Fibroblast of skin of scalp (primary cell): ENCODE measurements around the gene TRMT2A.

ENCODE experiments used
- DNase-seq: peaks from one replicate; pipeline ENCODE4 v3.0.0-alpha.2; 2013

The TRMT2A gene

DNA sequence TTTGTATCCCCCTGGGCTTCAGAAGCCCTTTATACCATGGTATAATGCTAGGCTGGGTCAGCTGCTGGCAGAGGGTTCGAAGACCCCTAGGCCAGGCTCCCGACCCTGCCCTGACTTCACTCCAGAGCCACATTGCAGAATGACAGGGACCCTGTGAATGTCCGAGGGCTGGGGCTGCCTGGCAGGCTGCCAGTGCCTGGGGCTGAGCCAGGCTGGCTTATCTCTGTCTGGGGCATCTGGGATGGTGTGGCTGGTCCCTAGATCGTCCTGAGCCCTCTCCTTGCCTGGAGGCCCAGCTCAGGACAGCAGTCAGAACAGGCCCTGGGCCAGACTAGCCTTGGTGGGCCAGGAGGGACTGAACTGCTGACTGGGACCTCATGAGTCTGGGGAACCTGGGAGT, 18.2 kb upstream of the TRMT2A start:
- no peak for DNase-seq

DNA sequence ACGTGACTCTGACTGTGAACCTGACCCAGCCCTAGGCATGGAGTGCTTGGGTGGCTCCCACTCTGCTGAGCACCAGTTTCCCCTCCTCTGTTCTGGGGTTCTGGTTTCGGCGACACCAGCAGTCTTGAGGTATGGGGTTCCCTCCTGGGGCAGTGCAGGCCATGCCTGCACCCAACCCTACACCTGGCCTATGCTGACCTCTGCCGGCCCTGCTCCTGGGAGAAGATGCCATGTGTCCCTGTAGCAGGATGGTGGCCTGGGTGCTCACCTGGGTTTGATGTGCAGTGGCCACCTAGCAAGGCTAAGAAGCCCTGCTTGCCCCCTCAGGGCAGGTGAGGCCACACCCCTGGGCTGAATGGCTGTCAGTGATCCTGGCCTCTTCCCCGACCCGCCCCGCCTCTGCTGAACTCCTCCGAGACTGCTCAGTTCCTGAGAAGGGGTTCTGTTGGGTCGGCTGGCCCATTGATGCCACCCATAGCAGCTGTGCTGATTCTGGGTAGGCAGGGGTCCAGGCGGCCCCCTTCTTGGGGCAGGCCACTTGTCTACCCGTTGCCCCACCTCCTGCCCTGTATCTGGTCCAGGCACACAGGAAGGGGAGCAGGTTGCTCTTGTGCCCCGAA, 17.0 kb upstream of the TRMT2A start:
- no peak for DNase-seq

DNA sequence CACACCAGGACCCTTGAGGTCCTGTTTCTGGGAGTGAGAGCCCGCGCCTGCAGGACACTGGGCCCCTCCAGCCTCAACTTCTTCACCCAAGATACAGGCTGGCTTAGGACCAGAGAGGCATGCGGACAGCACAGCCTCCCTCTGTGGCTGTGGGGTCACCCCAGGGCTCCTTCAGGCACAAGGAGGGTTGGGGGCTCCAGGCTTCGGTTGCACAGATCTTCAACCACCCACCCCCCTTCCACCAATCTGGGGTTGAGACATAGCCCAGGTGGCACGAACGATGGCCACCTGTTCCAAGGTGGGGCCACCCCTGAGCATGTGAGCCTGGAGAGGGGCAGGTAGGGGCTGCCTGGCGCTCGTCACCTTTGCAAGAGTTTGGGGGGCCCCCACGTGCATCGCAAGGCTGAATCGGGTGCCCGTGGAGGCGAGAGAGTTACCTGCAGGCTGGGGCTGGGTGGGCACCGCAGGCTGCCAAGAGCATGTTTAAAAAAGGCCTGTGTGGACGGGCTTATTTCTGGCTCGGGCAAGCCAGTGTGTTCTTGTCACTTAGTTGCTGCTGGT, 15.7 kb upstream of the TRMT2A start:
- no peak for DNase-seq

DNA sequence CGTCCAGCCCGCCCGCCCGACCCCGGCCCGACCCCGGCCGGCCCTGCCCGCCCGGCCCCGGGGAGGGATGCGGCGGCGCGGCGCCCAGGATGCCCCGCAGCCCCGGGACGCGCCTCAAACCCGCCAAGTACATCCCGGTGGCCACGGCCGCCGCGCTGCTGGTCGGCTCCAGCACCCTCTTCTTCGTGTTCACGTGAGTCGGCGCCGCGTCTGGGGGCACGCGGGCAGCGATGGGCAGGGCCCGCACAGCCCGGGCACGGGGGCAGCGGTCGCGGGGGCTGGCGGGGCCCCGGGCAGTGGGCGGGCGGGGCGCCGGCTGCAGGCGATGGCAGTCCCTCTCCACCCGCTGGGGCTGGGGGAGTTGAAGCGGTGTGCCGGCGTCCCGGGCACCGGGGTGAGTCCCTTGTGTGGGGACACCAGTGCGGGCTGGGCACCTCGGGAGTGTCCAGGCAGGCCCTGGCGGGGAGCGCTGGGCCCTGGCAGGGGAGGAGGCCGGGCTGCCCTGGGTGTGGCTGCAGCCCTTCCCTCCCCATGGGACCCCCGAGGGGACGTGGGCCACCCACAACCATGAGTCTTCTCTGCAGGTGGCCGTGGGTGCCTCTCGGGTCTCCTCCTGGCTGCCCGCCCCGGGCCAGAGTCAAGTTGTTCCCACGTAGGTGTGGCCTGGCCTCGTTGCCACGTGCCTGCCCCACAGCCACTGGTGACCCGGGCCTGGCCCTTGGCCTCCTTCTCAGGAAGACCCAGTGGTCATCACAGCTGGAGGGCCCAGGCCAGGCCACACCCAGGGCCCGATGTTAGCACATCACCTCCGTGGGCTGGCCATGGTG, 15.0 kb upstream of the TRMT2A start:
- DNase-seq: no peak

DNA sequence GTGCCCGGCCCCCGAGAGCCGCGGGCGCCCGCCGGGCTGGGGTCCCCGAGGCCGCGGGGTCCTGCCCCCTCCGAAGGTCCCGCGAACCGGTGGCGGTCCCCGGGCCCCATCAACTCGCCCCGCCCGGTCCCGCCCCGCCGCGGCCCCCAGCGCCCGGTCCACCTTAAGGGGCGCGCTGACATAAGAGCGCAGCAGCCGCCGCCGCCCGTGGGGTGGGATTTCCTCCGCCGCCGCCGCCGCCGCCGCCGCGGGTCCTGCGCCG, 14.5 kb upstream of the TRMT2A start, which contains the start of gene ZDHHC8:
TSS of gene ZDHHC8 (plus strand) at position 208 of the 262 bp plus-strand sequence. CDS start 144 bp downstream, outside the sequence.
- DNase-seq: peak; percentile 40

DNA sequence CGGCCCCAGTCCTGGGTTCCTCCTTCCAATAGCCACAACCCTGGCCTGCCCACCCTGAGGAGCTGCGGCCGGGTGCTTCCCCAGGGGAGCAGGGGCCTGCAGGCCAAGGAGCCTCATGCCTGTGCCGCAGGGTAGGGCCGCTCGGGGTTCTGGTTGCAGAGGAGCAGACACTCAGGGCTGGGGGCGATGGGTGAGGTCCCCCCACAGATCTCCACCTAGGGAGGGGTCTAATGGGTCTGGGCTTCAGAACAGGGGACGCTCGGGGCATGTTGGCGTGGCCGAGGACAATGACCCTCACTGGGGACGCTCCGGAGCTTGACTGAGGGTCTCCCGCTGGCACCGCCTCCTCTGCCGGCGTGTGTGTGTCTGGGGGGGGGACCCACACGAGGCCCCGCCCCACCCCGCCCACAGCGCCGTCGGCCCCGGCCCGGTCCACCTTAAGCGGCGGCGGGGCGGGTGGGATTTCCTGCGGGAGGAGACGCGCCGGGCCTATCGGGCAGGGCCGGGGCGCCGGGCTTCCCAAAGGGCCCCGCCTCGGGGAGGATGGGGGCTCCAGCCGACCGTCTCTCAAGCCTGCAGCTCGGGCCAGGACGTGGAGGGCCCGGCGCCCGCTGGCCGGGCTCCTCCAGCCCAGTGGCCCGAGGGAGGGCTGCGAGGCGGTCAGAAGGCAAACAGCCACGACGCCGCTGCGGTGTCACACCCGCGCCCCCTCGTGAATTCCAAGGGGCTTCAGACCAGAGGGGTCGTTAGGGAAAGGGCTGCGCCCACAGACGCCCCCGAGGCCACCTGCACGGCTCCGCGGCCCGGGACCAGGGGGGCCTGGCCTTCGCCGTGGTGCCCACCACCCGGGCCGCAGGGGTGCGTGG, 13.9 kb upstream of the TRMT2A start:
- DNase-seq: peak; percentile 81

DNA sequence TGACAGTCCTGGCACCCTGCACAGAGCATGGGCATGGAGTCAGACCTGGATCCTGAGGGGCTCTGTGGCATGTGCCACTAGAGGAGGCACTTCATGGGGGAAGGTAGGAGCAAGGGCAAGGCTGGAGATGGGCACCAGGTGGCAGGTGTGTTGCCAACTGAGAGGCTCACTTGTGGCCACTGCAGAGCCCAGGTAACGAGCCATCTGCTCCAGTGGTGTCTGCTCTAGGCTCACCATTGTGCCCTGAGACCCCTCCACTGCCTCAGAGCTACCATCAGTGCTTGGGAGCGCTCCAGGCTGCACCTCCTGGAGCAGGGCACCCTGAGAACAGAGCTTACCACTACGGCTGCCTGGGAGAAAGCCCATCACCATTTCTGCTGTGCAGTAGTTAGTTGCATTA, 13.3 kb upstream of the TRMT2A start:
- DNase-seq: no peak

DNA sequence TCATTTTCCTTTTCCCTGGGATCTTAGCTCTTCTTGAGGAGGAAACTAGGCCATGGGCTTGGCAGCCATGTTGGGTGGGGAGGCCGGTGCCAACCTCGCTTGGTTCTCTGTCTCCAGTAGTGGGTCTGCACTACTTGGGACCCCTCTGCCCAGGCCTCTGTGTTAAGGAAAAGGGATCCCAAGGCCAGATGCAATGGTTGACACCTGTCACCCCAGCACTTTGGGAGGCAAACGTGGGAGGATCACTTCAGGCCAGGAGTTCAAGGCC, 12.7 kb upstream of the TRMT2A start:
- DNase-seq: no peak

DNA sequence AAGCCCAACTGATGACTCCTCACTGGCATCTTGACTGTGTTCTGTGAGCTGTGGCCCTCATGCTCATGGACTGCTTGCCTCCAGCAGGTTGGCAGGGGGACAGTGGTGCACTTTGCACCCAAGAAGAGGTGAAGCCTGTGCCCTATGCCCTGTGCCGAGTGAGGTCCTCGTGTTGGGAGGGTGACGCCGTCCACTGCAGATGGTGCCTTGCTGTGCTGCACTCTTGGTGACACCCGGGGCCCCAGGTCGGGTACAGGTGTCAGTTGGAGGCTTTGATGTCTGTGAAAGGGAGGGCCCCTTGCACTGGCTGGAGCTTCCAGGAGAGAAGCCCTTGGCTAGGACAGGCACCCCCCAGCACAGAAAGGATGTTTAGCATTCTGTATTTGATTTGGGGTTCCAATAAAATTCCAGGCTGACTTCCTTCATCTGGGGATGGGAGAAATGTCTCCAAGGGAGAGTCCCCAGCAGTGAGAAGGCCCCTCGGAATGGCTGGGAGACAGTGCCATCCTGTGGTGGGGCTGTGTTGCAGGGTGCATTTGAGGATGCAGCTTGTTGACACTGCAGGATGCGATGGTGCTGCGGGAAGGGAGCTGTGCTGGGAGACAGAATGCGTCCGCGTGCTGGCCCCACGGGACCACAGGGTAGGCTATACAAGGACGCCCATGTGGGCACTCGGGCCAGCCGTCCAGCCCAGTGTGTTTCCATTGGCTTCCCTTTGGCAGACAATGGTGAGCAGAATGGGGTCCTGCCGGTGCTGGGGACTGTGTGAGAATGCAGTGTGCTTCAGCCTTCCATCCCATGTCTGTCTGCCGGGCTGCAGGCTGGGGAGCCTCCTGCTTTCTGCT, 12.1 kb upstream of the TRMT2A start:
- peak; percentile 24 for DNase-seq

DNA sequence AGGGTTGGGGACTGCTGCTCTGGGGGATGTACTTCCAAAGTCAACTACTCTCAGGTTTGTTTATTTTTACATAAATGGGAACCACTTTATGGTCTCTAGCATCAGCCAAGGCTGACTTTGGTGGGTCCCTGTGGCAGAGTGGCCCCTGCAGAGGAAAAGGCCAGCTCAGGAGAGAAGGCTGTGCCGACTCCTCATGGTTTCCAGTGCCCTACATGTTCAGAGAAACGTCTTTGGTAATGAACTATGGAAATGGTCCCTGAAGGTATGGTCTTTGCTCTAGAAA, 11.5 kb upstream of the TRMT2A start:
- no peak for DNase-seq

DNA sequence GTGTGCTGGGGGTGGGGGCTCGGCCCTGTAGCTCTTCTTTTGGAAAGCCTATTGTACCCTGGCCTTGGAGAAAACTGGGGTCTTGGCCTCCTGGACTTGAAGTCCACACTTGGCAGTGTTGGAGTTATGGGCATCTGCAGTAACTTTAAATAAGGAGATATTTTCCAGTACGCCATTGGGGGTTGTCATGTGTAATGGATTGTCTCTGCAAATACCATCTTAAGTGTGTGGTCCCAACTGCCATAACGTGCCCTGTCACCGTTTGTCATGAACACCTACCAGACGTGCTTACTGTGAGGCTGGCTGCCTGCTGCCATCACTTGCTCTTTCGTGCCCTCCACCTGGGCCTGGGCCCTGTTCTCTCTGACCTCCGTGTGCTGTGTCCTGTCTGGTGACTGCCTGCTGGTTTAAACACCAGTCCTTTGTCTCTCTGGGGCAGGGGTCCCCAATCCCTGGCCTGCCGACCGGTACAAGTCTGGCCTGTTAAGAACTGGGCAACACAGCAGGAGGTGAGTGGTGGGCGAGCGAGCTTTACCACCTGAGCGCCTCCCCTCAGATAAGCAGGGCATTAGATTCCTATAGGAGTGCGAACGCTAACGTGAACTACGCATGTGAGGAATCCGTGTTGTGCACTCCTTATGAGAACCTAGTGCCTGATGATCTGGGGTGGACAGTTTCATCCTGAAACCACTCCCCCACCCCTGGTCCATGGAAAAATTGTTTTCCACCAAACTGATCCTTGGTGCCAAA, 11.0 kb upstream of the TRMT2A start:
- DNase-seq: no peak

DNA sequence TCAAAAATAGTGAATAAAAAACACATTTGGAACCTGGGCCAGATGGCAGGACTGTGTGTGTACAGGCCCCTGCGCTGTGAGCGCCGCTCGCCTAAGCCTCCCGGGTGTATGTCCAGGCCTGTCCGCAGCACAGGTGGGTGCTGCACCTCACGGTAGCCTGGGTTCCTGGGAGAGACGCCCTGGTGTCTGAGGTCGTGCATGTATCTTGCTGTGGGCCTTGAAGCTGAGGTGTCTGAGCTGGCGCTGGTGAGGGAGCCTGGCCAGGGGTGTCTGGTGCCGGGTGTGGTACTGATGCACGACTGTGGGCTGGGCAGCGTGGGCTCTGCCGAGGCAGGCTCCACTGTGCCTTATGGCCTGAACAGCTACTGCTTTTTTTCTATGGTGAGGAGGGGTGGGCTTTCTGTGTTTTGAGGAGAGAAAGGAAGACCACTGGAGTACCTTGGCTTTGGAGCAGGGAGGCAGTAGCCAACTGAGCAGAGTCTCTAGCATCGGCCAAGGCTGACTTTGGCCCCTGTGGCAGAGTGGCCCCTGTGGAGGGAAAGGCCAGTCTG, 10.4 kb upstream of the TRMT2A start:
- no peak for DNase-seq

DNA sequence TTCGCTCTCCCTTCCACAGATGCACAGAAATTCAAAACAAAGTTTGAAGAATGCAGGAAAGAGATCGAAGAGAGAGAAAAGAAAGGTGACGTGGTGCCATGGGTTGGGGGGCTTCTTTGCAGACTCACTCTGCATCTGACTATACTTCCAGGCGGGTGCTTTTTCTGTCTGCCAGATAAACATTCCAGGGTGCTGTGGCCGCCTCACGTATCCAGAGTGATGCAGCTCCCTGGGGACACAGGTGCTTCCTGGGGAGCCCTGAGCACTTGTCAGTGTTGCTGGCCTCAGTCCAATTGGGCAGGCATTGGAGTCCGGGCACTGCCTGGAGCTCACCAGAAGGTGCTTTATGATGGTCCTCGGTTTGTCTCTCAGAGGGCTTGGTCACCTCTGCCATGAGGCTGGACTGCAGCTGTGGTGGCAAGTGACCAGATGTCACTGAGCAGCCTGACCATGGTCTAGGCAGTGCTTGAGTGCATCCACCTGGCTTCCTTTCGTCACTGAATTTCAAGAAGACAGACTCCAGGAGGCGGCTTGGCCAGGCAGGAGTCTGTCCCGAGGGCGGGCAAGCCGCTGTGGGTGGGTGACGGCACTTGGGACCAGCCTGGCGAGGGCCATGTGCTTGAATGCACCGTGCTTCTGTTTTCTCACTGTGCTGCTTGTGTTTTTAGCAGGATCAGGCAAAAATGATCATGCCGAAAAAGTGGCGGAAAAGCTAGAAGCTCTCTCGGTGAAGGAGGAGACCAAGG, 9.4 kb upstream of the TRMT2A start:
- DNase-seq: no peak

DNA sequence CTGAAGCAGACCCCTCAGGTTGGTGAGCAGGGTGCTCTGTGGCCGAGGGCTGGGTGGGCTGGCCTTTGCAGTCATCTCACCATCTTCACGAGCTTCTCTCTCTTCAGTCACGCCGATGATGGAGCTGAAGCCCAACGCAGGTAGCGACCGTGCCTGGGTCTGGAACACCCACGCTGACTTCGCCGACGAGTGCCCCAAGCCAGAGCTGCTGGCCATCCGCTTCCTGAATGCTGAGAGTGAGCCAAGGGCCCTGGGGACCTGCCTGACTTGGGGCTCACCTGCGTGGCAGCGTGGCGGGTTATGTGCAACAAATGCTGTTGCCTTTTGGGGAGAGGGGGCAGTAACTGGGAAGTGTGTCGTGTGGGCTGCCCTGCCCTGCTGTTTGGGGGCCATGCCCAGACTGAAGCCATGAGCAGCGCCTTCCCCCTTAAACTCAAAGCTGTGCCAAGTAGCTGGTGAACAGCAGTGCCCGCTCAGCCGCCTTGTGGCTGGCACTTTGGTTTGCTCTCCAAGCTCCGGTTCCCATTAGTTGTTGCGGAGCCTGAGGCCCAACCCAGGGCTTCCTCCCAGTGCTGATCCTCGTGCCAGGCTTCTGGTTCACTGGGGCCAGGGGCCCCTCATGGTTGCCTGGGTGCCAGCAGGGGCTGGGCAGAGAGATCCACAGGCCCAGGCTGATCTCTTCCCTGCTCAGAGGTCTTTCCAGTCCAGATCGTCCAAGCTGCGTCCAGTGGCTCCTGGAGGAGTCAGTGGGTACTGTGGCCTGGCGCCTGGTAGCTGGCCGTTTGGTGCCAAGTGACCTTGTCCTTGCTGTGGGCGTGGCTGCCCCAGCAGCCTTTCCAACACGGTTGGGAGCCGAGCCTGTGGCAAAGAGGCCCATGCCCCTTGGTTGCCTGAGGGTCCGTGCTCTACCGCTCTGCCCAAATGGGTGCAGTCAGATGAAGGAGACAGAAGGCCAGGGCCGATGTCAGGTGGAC, 8.5 kb upstream of the TRMT2A start:
- DNase-seq: no peak

DNA sequence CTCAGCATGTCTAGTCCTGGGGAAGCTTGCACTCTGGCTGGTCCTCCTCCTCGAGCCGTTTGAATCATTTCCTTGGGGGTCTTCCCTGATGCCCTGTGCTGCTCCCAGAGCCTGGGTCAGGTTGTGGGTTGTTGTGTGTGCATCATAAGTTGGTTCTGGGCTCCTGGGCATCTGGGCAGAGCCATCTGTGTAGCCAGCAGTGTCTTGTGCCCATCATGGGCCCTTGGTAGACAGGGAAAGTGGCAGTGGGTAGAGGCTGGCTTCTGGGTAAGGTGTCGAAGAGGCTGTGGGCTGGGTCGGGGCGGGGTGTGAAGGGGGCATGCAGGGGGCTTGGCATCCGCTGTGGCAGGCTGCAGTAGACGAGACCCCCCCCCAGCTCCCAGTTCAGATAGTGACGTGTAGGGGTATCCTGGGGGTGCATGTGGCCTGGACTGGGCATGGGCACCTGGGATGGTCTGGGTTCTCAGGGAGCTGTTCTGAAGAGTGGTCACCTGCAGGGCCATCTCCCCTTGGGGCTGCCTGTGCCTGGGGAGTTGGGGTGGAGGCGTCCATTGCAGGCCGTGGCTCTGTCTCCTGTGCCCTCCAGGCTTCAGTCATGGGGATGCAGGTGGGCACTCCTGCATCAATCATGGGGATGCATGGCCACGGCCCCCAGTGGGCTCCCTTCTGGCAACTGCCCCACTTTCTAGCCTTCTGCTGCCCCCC, 7.2 kb upstream of the TRMT2A start:
- DNase-seq: no peak

DNA sequence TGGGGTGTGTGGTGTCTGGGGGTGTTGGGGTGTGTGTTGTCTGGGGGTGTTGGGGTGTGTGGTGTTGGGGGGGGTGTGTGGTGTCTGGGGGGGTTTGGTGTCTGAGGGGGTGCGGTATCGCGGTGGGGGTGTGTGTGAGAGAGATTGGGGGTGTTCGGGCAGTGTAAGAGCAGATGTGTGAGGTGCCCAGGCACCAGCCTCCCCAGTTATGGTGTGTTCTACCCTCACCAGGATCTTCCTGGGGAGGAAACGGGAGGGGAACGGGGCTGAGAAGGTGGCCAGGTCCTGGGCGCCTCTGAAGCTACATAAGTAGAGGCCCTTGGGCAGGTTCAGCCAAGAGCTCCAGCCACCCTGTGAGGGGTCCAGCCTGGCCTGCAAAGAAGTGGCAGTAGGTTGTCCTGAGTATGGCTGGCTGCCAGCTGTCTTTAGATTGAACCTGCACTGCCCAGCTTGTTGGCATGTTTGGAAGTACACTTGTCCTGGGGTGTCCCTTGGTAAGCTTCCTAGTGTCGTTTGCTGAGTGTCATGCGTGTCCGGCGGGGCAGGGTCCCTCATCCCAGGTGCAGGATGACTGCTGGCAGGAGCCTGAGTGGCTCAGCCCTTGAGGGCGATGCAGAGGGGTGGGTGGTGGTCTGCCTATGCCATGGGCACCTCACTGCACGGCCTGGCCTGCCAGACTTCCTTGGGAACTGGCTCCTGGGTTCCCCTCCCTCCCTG, 6.5 kb upstream of the TRMT2A start:
- no peak for DNase-seq

DNA sequence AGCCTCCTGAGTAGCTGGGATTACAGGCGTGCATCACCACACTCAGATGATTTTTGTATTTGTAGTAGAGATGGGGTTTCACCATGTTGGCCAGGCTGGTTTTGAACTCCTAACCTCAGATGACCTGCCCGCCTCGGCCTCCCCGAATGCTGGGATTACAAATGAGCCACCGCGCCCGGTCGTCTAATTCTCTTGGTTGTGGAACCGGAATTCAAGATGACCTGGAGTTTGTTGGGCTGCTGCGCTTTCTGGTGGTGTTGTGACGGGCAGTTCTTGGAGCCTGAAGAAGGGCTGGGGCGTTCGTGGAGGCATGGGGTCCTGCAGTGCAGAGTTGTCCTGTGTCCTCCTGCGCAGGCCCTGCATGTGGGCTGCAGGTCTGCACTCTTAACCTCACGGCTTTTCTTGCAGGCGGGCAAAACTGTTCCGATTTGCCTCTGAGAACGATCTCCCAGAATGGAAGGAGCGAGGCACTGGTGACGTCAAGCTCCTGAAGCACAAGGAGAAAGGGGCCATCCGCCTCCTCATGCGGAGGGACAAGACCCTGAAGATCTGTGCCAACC, 4.9 kb upstream of the TRMT2A start:
- no peak for DNase-seq
